ENCODE data around the gene ZNF35. TPM values are rescaled to one million over a fixed set of nuclear protein-coding genes. Genes with fewer than 3 reads are reported as not detected.

The ZNF35 gene
- total and polyA plus RNA-seq, 10 of the 15 experiments (the other 5 are each of a cell fraction or from before 2014, with no cell fraction given) = 9.3 to 21.1 (median 13.4) TPM

- DNase-seq (ENCODE audit: low read depth, low spot score) (no peak), FAIRE-seq (no peak), ATAC-seq (no peak)
- RAD21 ChIA-PET (ENCODE audit: unreplicated experiment) = no interaction called here
- SMC1A ChIA-PET (ENCODE audit: uncharacterized antibody, unreplicated experiment) = no interaction called here
- POLR2A ChIA-PET = no interaction called here
- no peak overlapping the region for H3K4me3 ChIP-seq
- no peak overlapping the region for H3K9ac ChIP-seq (ENCODE audit: control insufficient read depth, insufficient read depth, low read length)
- no peaks in the 10 kb centered on the region for H3K4me1 ChIP-seq (ENCODE audit: control insufficient read depth, insufficient read depth, low read length)
- in situ Hi-C loops (cut with MboI) = no loop called here
- CTCF ChIA-PET = interaction anchor here (1.1 kb wide), 1 partner anchor 229 kb away, joined by 3 read pairs; no protein-coding TSS in a partner anchor
- H2AFZ ChIP-seq (ENCODE audit: control insufficient read depth, low read depth, low read length) = no peak overlapping the region
- H3K27me3 ChIP-seq (replicated peaks in 1 of 2; ENCODE audit: control insufficient read depth in 2 of 2, insufficient read depth in 2 of 2, low read length in 1 of 2) = no peaks in the 10 kb centered on the region
- peaks cover 13 to 31% of the 10 kb centered on the region in 2 experiments for H3K36me3 ChIP-seq (ENCODE audit: control insufficient read depth in 2 of 2, insufficient read depth in 2 of 2, low read length in 1 of 2)
- TSS peak; percentile 14 for BruUV-seq (replicated peaks)
- intact Hi-C loops (cut with micrococcal nuclease; ENCODE audit: unreplicated experiment) = no loop called here
- H3K79me2 ChIP-seq (ENCODE audit: control insufficient read depth, insufficient read depth, low read length) = no peaks in the 10 kb centered on the region
- no peak overlapping the region for H3K4me2 ChIP-seq (ENCODE audit: control insufficient read depth, insufficient read depth)
- no peaks in the 10 kb centered on the region for H4K20me1 ChIP-seq (ENCODE audit: control insufficient read depth, insufficient read depth)
- 94% methylated on average over 6 of the region's 6 CpGs for WGBS (ENCODE audit: insufficient coverage, insufficient replicate concordance, low lambda C conversion rate, missing lambda C conversion rate)
- peaks cover 36% of the 10 kb centered on the region for H3K9me3 ChIP-seq (replicated peaks; ENCODE audit: control insufficient read depth, insufficient read depth, low read length)
- H3K27ac ChIP-seq (ENCODE audit: control insufficient read depth, insufficient read depth) = no peak overlapping the region
- TF ChIP-seq GATAD2B (conservative IDR thresholded peaks at IDR 0.05; ENCODE audit: low read depth) (no peak), TCF12 (IDR thresholded peaks at IDR 0.05; ENCODE audit: low read depth, low read length) (no peak), PAX8 (IDR thresholded peaks at IDR 0.05) (no peak), KAT2A (conservative IDR thresholded peaks at IDR 0.05; ENCODE audit: control insufficient read depth, low read depth, low read length) (no peak), JUND (IDR thresholded peaks at IDR 0.05; ENCODE audit: low read depth, low read length) (no peak), NR2F1 (conservative IDR thresholded peaks at IDR 0.05) (no peak), SKIL (IDR thresholded peaks at IDR 0.05; ENCODE audit: low read depth, poor library complexity, severe bottlenecking) (no peak), IRF4 (IDR thresholded peaks at IDR 0.05; ENCODE audit: low read depth, low read length) (no peak), IRF5 (IDR thresholded peaks at IDR 0.05; ENCODE audit: borderline replicate concordance) (no peak), MYB (IDR thresholded peaks at IDR 0.05; ENCODE audit: borderline replicate concordance, low read depth, low read length) (no peak), POLR2AphosphoS2 (IDR thresholded peaks at IDR 0.05; ENCODE audit: low read depth, low read length) (no peak), CHD2 (IDR thresholded peaks at IDR 0.05; ENCODE audit: borderline replicate concordance, low read depth, low read length) (no peak), NFIC (IDR thresholded peaks at IDR 0.05; ENCODE audit: low read depth, low read length) (no peak)
- TF ChIP-seq, protein P1, sequence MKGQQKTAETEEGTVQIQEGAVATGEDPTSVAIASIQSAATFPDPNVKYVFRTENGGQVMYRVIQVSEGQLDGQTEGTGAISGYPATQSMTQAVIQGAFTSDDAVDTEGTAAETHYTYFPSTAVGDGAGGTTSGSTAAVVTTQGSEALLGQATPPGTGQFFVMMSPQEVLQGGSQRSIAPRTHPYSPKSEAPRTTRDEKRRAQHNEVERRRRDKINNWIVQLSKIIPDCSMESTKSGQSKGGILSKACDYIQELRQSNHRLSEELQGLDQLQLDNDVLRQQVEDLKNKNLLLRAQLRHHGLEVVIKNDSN (IDR thresholded peaks at IDR 0.05; ENCODE audit: borderline replicate concordance, extremely low read length, insufficient read depth, low read depth, low read length) = no peak
- TF ChIP-seq, protein P2, sequence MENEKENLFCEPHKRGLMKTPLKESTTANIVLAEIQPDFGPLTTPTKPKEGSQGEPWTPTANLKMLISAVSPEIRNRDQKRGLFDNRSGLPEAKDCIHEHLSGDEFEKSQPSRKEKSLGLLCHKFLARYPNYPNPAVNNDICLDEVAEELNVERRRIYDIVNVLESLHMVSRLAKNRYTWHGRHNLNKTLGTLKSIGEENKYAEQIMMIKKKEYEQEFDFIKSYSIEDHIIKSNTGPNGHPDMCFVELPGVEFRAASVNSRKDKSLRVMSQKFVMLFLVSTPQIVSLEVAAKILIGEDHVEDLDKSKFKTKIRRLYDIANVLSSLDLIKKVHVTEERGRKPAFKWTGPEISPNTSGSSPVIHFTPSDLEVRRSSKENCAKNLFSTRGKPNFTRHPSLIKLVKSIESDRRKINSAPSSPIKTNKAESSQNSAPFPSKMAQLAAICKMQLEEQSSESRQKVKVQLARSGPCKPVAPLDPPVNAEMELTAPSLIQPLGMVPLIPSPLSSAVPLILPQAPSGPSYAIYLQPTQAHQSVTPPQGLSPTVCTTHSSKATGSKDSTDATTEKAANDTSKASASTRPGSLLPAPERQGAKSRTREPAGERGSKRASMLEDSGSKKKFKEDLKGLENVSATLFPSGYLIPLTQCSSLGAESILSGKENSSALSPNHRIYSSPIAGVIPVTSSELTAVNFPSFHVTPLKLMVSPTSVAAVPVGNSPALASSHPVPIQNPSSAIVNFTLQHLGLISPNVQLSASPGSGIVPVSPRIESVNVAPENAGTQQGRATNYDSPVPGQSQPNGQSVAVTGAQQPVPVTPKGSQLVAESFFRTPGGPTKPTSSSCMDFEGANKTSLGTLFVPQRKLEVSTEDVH (IDR thresholded peaks at IDR 0.05; ENCODE audit: low read depth, partially characterized antibody) = no peak
Observed at GRCh38 chr3:44659434-44659833, 10.9 kb downstream of the ZNF35 start.
